HepG2 (cell line): ENCODE measurements around the gene KCND3. TPM values are rescaled to one million over a fixed set of nuclear protein-coding genes. Genes with fewer than 3 reads are reported as not detected.

ENCODE experiments used
- AKAP8 ChIP-seq: sonication (generic); formaldehyde crosslinking; IDR thresholded peaks from 2 replicates; pipeline ENCODE4 v1.5.1; 2020; ENCODE audit warnings: mild to moderate bottlenecking, missing genetic modification reagents
- ATF4 ChIP-seq, 2 experiments: fragments of 450-650 bp in 1 of 2; sonication (generic) in 1 of 2; formaldehyde crosslinking; IDR thresholded peaks; 2 replicates each; pipeline versions ENCODE4 v1.5.0 to v1.8.0; 2020 to 2022; ENCODE audit warnings: mild to moderate bottlenecking in 1 of 2, missing genetic modification reagents in 1 of 2
- CENPT ChIP-seq: sonication (generic); formaldehyde crosslinking; IDR thresholded peaks from 2 replicates; pipeline ENCODE4 v1.8.0; 2022; ENCODE audit warnings: low read depth, mild to moderate bottlenecking, moderate library complexity, missing genetic modification reagents
- CHD4 ChIP-seq: fragments of 200-600 bp; sonication (generic); IDR thresholded peaks from 2 replicates; pipeline ENCODE4 v1.7.0; 2017; ENCODE audit warnings: mild to moderate bottlenecking, low read length, borderline replicate concordance
- DNMT1 ChIP-seq: sonication (generic); formaldehyde crosslinking; IDR thresholded peaks from 2 replicates; pipeline ENCODE4 v1.5.1; 2020; ENCODE audit warnings: mild to moderate bottlenecking, missing genetic modification reagents
- ETS1 ChIP-seq: sonication (generic); formaldehyde crosslinking; IDR thresholded peaks from 2 replicates; pipeline ENCODE4 v1.4.0; 2020; ENCODE audit warnings: missing genetic modification reagents
- EZH2 ChIP-seq: conservative IDR thresholded peaks from 2 replicates; pipeline ENCODE4 v1.6.1; 2012; ENCODE audit warnings: mild to moderate bottlenecking, low read depth, low read length, moderate library complexity
- GATAD2A ChIP-seq: IDR thresholded peaks from 2 replicates; pipeline ENCODE4 v1.6.1; 2016
- NCOR1 ChIP-seq: fragments of 200-600 bp; sonication (generic); IDR thresholded peaks from 2 replicates; pipeline ENCODE4 v1.7.0; 2017; ENCODE audit warnings: antibody characterized with exemption, low read length, borderline replicate concordance
- NFATC3 ChIP-seq: sonication (generic); formaldehyde crosslinking; IDR thresholded peaks from 2 replicates; pipeline ENCODE4 v1.5.1; 2020; ENCODE audit warnings: mild to moderate bottlenecking, missing genetic modification reagents
- SMC3 ChIP-seq: IDR thresholded peaks from 2 replicates; pipeline ENCODE4 v1.6.1; 2011; ENCODE audit warnings: low read length, improper control_type of control experiment
- SP4 ChIP-seq: sonication (generic); formaldehyde crosslinking; IDR thresholded peaks from 2 replicates; pipeline ENCODE4 v1.8.1; 2023; ENCODE audit warnings: mild to moderate bottlenecking, missing genetic modification reagents
- SSRP1 ChIP-seq: IDR thresholded peaks from 2 replicates; pipeline ENCODE4 v1.6.1; 2016; ENCODE audit warnings: control low read depth
- TAF1 ChIP-seq: sonication (generic); formaldehyde crosslinking; IDR thresholded peaks from 2 replicates; pipeline ENCODE4 v1.4.0; 2020; ENCODE audit warnings: missing genetic modification reagents
- TBL1XR1 ChIP-seq: fragments of 150-350 bp; IDR thresholded peaks from 2 replicates; pipeline ENCODE4 v1.6.1; 2014; ENCODE audit warnings: borderline replicate concordance, low read length; ENCODE audit not compliant: partially characterized antibody
- TBX3 ChIP-seq: fragments of 450-650 bp; IDR thresholded peaks from 2 replicates; pipeline ENCODE4 v1.6.1; 2017; ENCODE audit warnings: antibody characterized with exemption, mild to moderate bottlenecking, inconsistent platforms, borderline replicate concordance
- ZNF607 ChIP-seq: sonication (generic); formaldehyde crosslinking; IDR thresholded peaks from 2 replicates; pipeline ENCODE4 v1.5.1; 2020; ENCODE audit warnings: missing genetic modification reagents, mild to moderate bottlenecking, borderline replicate concordance
- ZNF646 ChIP-seq: sonication (generic); formaldehyde crosslinking; IDR thresholded peaks from 2 replicates; pipeline ENCODE4 v1.9.0; 2021; ENCODE audit warnings: mild to moderate bottlenecking, missing genetic modification reagents
- polyA plus RNA-seq, 8 experiments: library from polyadenylated mRNA; depleted of rRNA in 3 of 8; stranded (reverse) in 7 of 8; unstranded in 1 of 8; fragments of >200 nt; fragmentation: Illumina TruSeq in 4 of 8; extraction: Trizol in 4 of 8; gene quantifications; 2 replicates each; pipeline versions ENCODE4 v1.2.1 to v1.2.3, GENCODE V29; 2011 to 2016; ENCODE audit warnings: low read depth in 4 of 8, missing spikeins in 1 of 8, mixed read lengths in 1 of 8; ENCODE audit not compliant: insufficient read depth in 1 of 8
- total RNA-seq, 5 experiments: library from RNA; depleted of rRNA; stranded (reverse); fragments of >200 nt; fragmentation: Illumina TruSeq; extraction: Trizol; gene quantifications; 2 replicates each; pipeline ENCODE4 v1.2.3, GENCODE V29; 2016; ENCODE audit warnings: low read depth in 1 of 5
- TF ChIP-seq, protein P1 (sequence below): sonication (generic); formaldehyde crosslinking; IDR thresholded peaks from 2 replicates; pipeline ENCODE4 v1.8.1; 2022; ENCODE audit warnings: low read depth, mild to moderate bottlenecking, missing genetic modification reagents
- TF ChIP-seq, protein P2 (sequence below): IDR thresholded peaks from 2 replicates; pipeline ENCODE4 v1.6.1; 2012; ENCODE audit warnings: inconsistent platforms

Gene KCND3
- total and polyA plus RNA-seq, 2 of the 13 experiments (the other 11 are each of a cell fraction or from before 2014, with no cell fraction given) = 0.04 TPM; not detected in 1

DNA sequence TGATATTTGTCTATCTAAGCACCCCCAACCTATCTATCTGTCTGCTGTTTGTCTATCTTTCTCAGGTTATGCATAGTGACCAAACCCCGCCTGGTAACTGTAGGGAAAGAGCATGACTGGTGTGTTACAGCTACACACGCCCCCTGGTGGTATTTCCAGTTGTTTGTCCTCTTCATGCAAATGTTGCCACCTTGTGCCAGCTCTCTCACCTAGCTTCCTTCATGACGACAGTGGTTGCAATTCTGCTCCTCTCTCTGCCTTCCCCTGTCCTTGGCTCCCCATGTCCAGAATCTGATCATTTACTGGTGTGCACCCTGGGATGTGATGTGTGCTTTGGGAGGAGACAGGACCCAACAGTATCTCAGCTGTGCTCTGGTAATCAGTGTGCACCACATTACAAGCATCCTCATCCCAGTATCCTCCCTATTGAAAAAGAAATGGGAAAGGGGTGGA, 242.2 kb downstream of the KCND3 start (continued):
- no peak for TF ChIP-seq ZNF646 (CRISPR knock-in tag)
- no peak for TF ChIP-seq ETS1 (CRISPR knock-in tag)
- TF ChIP-seq TBL1XR1 = no peak
- no peak for TF ChIP-seq NCOR1
- no peak for TF ChIP-seq CHD4
- TF ChIP-seq TBX3 = no peak
- no peak for TF ChIP-seq AKAP8
- TF ChIP-seq ZNF607 (CRISPR knock-in tag) = no peak
- no peak for TF ChIP-seq SP4
- TF ChIP-seq SSRP1 = 0 out of 2 replicates have a peak, but pooled peaks have one; percentile 51
- no peak for TF ChIP-seq EZH2
- no peak for TF ChIP-seq NFATC3 (CRISPR knock-in tag)
- TF ChIP-seq SMC3 = peak; percentile 98
- TF ChIP-seq, protein P1, sequence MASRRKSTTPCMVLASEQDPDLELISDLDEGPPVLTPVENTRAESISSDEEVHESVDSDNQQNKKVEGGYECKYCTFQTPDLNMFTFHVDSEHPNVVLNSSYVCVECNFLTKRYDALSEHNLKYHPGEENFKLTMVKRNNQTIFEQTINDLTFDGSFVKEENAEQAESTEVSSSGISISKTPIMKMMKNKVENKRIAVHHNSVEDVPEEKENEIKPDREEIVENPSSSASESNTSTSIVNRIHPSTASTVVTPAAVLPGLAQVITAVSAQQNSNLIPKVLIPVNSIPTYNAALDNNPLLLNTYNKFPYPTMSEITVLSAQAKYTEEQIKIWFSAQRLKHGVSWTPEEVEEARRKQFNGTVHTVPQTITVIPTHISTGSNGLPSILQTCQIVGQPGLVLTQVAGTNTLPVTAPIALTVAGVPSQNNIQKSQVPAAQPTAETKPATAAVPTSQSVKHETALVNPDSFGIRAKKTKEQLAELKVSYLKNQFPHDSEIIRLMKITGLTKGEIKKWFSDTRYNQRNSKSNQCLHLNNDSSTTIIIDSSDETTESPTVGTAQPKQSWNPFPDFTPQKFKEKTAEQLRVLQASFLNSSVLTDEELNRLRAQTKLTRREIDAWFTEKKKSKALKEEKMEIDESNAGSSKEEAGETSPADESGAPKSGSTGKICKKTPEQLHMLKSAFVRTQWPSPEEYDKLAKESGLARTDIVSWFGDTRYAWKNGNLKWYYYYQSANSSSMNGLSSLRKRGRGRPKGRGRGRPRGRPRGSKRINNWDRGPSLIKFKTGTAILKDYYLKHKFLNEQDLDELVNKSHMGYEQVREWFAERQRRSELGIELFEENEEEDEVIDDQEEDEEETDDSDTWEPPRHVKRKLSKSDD (CRISPR knock-in tag) = no peak
- 0 out of 2 replicates have a peak, but pooled peaks have one; percentile 33 for TF ChIP-seq DNMT1 (CRISPR knock-in tag)
- no peak for TF ChIP-seq TAF1 (CRISPR knock-in tag)
- TF ChIP-seq, protein P2, sequence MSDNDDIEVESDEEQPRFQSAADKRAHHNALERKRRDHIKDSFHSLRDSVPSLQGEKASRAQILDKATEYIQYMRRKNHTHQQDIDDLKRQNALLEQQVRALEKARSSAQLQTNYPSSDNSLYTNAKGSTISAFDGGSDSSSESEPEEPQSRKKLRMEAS = 0 out of 2 replicates have a peak, but pooled peaks have one; percentile 26
- TF ChIP-seq CENPT (CRISPR knock-in tag) = no peak
- TF ChIP-seq ATF4 (CRISPR knock-in tag; IDR thresholded peaks at IDR 0.05) = peak in 1 of 2 experiments; percentile 60; a peak in 2 of 4 replicates
- TF ChIP-seq GATAD2A (CRISPR knock-in tag) = no peak
